ENCODE results near the gene LRRC71.

GRCh38 chr1:156881101-156881500 is 39.3 kb upstream of the LRRC71 start:
- TF ChIP-seq CTCF (IDR thresholded peaks at IDR 0.05) (no peak), POLR2A (IDR thresholded peaks at IDR 0.05) (no peak)

Measured in Peyer's patch (tissue), 4 donors.